SU-DHL-6 (cell line): Measurements from ENCODE around the gene MPND.

ENCODE experiments used
- H2AFZ ChIP-seq: fragments of 200-600 bp; sonication (generic); 2 replicates; pipeline ENCODE4 v1.6.1; 2014; ENCODE audit warnings: low read depth, mild to moderate bottlenecking, moderate library complexity, mixed read lengths, antibody characterized with exemption, low read length; ENCODE audit not compliant: severe bottlenecking
- H3F3A ChIP-seq: fragments of 200-600 bp; shearing (Covaris generic); 2 replicates; pipeline ENCODE4 v1.6.0; 2016; ENCODE audit warnings: antibody characterized with exemption, mild to moderate bottlenecking; ENCODE audit not compliant: insufficient read depth
- H3K27ac ChIP-seq: fragments of 200-600 bp; sonication (generic); 2 replicates; pipeline ENCODE4 v1.5.1; 2016; ENCODE audit warnings: low read depth, mild to moderate bottlenecking, low read length, moderate library complexity, mixed read lengths
- H3K27me3 ChIP-seq: fragments of 200-600 bp; sonication (generic), shearing (Covaris generic); 2 replicates; pipeline ENCODE4 v1.6.0; 2014; ENCODE audit warnings: mild to moderate bottlenecking, low read length
- H3K36me3 ChIP-seq: fragments of 200-600 bp; sonication (generic); 2 replicates; pipeline ENCODE4 v1.6.1; 2014; ENCODE audit warnings: mild to moderate bottlenecking, low read length, mixed read lengths
- H3K4me2 ChIP-seq: fragments of 300-600, 200-600 bp; shearing (Covaris generic), sonication (generic); 2 replicates; pipeline ENCODE4 v1.6.0; 2014; ENCODE audit warnings: low read length, low read depth, mild to moderate bottlenecking; ENCODE audit not compliant: poor library complexity, severe bottlenecking
- H3K4me3 ChIP-seq: fragments of 200-600 bp; sonication (generic); 2 replicates; pipeline ENCODE4 v1.5.1; 2014; ENCODE audit warnings: antibody characterized with exemption, low read length, mild to moderate bottlenecking, mixed read lengths; ENCODE audit not compliant: insufficient read depth, poor library complexity, severe bottlenecking
- H3K79me2 ChIP-seq: fragments of 200-600 bp; sonication (generic); 2 replicates; pipeline ENCODE4 v1.6.1; 2014; ENCODE audit warnings: mild to moderate bottlenecking, low read length, moderate library complexity; ENCODE audit not compliant: insufficient read depth
- H3K9ac ChIP-seq: fragments of 200-600 bp; sonication (generic); 2 replicates; pipeline ENCODE4 v1.7.0; 2014; ENCODE audit warnings: mild to moderate bottlenecking, low read length
- H3K9me2 ChIP-seq: fragments of 200-600 bp; sonication (generic); replicated peaks from 2 replicates; pipeline ENCODE4 v1.6.1; 2014; ENCODE audit warnings: low read length; ENCODE audit not compliant: insufficient read depth
- H3K9me3 ChIP-seq: fragments of 200-600 bp; sonication (generic); 2 replicates; pipeline ENCODE4 v1.6.1; 2014; ENCODE audit warnings: low read length, mixed read lengths; ENCODE audit not compliant: insufficient read depth
- H4K20me1 ChIP-seq: fragments of 200-600 bp; sonication (generic); 2 replicates; pipeline ENCODE4 v1.6.1; 2014; ENCODE audit warnings: low read depth, mild to moderate bottlenecking, antibody characterized with exemption, low read length, moderate library complexity, mixed read lengths
- EZH2phosphoT487 ChIP-seq: fragments of 200-600 bp; sonication (generic), shearing (Covaris generic); conservative IDR thresholded peaks from 2 replicates; pipeline ENCODE4 v1.6.1; 2018; ENCODE audit warnings: mild to moderate bottlenecking, antibody characterized with exemption, low read length, moderate library complexity, mixed read lengths
- TF ChIP-seq, protein P1 (sequence below): fragments of 200-600 bp; sonication (generic); IDR thresholded peaks from one replicate; pipeline ENCODE4 v1.5.1; 2017; ENCODE audit warnings: antibody characterized with exemption, mild to moderate bottlenecking, low read length, moderate library complexity; ENCODE audit not compliant: insufficient read depth, poor library complexity, severe bottlenecking

MPND gene

DNA sequence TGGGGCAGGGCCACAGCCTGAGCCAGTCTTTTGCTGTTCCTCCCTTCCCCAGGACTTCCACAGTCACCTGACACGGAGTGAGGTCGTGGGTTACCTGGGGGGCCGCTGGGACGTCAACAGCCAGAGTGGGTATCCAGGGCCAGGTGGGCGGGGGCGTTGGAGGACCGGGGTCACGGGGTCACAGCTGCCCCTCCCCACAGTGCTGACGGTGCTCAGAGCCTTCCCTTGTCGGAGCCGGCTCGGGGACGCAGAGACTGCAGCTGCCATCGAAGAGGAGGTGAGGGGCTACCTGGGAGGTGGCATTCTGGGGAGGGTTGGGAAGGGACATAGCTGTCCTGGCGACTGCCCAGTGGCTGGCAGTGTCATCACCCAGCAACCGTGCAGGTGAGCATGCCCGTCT, 11.5 kb downstream of the MPND start:
- H3K27ac ChIP-seq: no peak overlapping the region
- H3K27me3 ChIP-seq: no peaks in the 10 kb centered on the region
- no peak overlapping the region for H3K4me3 ChIP-seq
- no peaks in the 10 kb centered on the region for H3K79me2 ChIP-seq
- H4K20me1 ChIP-seq: no peaks in the 10 kb centered on the region
- no peaks in the 10 kb centered on the region for H3K36me3 ChIP-seq
- no peaks in the 10 kb centered on the region for H3F3A ChIP-seq
- H3K9me3 ChIP-seq: no peaks in the 10 kb centered on the region
- no peak overlapping the region for H2AFZ ChIP-seq
- no peak for TF ChIP-seq EZH2phosphoT487
- TF ChIP-seq, protein P1, sequence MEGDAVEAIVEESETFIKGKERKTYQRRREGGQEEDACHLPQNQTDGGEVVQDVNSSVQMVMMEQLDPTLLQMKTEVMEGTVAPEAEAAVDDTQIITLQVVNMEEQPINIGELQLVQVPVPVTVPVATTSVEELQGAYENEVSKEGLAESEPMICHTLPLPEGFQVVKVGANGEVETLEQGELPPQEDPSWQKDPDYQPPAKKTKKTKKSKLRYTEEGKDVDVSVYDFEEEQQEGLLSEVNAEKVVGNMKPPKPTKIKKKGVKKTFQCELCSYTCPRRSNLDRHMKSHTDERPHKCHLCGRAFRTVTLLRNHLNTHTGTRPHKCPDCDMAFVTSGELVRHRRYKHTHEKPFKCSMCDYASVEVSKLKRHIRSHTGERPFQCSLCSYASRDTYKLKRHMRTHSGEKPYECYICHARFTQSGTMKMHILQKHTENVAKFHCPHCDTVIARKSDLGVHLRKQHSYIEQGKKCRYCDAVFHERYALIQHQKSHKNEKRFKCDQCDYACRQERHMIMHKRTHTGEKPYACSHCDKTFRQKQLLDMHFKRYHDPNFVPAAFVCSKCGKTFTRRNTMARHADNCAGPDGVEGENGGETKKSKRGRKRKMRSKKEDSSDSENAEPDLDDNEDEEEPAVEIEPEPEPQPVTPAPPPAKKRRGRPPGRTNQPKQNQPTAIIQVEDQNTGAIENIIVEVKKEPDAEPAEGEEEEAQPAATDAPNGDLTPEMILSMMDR: no peak
- no peak overlapping the region for H3K4me2 ChIP-seq
- no peaks in the 10 kb centered on the region for H3K9me2 ChIP-seq
- no peak overlapping the region for H3K9ac ChIP-seq

GRCh38 chr19:4357095-4357797, 13.9 kb downstream of the MPND start:
- Histone ChIP-seq H2AFZ (no peak overlapping the region), H3K27ac (no peak overlapping the region), H3K9me3 (no peaks in the 10 kb centered on the region), H3K9me2 (no peaks in the 10 kb centered on the region), H4K20me1 (no peaks in the 10 kb centered on the region), H3F3A (no peaks in the 10 kb centered on the region), H3K9ac (no peak overlapping the region), H3K36me3 (no peaks in the 10 kb centered on the region), H3K4me2 (no peak overlapping the region), H3K4me3 (no peak overlapping the region), H3K79me2 (no peaks in the 10 kb centered on the region), H3K27me3 (no peaks in the 10 kb centered on the region)
- TF ChIP-seq, protein P1: no peak

DNA sequence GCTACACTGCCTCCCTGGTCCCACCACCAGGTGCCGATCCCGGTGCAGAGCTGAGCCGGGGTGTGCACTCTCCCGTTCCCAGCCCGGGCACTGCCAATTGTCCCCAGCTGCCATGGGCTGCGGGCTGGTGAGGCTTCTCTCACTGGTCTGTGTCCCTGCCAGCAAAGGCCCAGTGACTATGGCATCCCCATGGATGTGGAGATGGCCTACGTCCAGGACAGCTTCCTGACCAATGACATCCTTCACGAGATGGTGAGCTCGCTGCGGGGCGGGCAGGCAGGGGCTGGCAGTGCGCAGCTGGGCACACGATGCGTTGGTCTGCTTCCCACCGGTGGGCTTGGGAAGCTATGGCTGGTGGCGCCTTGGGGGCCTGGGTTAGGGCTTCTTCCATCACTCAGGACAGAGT, 14.6 kb downstream of the MPND start:
- no peaks in the 10 kb centered on the region for H3K9me2 ChIP-seq
- H3K79me2 ChIP-seq: no peaks in the 10 kb centered on the region
- H3F3A ChIP-seq: no peaks in the 10 kb centered on the region
- TF ChIP-seq, protein P1: no peak
- TF ChIP-seq EZH2phosphoT487: no peak
- no peaks in the 10 kb centered on the region for H3K36me3 ChIP-seq
- H3K4me3 ChIP-seq: no peak overlapping the region
- no peaks in the 10 kb centered on the region for H3K9me3 ChIP-seq
- no peak overlapping the region for H3K4me2 ChIP-seq
- no peak overlapping the region for H3K27ac ChIP-seq
- no peak overlapping the region for H3K9ac ChIP-seq
- no peaks in the 10 kb centered on the region for H3K27me3 ChIP-seq
- H2AFZ ChIP-seq: no peak overlapping the region
- H4K20me1 ChIP-seq: no peaks in the 10 kb centered on the region
